22Rv1 (cell line): Measurements from ENCODE around the gene SOD1.

Experiments
- CTCF ChIP-seq: fragments of 450-650 bp; IDR thresholded peaks from 2 replicates; pipeline ENCODE4 v1.5.1; 2017; ENCODE audit warnings: mild to moderate bottlenecking
- ZFX ChIP-seq: fragments of 450-650 bp; IDR thresholded peaks from 2 replicates; pipeline ENCODE4 v1.6.1; 2017; ENCODE audit warnings: antibody characterized with exemption, borderline replicate concordance

- TF ChIP-seq CTCF (no peak), ZFX (no peak)
These were observed 25.4 kb downstream of the SOD1 start for GRCh38 chr21:31684918-31685317.
